Measurements from ENCODE around the gene KIF14.
A peak's percentile ranks its signal among the peaks of the same experiment; 100 is the strongest.
"Not testable (repeated sequence)": the region's sequence is repeated elsewhere in the genome, so short reads cannot be mapped to it uniquely, and the experiment has no call there.

Gene KIF14

DNA sequence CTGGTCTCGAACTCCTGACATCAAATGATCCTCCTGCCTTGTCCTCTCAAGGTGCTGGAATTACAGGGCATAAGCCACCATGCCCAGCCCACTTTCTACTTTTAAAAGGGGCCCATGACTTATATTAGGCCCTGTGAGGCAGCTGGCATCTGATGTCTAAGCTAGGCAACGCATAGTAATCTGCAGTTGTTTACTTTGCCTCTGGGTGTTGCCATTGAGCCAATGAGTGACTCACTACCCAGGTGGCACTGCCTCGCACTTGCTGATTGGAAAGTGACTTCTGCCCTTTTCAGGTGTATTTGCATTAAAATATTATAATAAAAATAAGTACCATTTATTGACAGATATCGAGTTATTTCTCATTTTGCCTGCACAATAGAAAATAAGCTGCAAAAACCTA, 84.9 kb downstream of the KIF14 start:
- no peak for DNase-seq

GRCh38 chr1:200530623-200531261, 89.8 kb downstream of the KIF14 start:
- no peak for DNase-seq

DNA sequence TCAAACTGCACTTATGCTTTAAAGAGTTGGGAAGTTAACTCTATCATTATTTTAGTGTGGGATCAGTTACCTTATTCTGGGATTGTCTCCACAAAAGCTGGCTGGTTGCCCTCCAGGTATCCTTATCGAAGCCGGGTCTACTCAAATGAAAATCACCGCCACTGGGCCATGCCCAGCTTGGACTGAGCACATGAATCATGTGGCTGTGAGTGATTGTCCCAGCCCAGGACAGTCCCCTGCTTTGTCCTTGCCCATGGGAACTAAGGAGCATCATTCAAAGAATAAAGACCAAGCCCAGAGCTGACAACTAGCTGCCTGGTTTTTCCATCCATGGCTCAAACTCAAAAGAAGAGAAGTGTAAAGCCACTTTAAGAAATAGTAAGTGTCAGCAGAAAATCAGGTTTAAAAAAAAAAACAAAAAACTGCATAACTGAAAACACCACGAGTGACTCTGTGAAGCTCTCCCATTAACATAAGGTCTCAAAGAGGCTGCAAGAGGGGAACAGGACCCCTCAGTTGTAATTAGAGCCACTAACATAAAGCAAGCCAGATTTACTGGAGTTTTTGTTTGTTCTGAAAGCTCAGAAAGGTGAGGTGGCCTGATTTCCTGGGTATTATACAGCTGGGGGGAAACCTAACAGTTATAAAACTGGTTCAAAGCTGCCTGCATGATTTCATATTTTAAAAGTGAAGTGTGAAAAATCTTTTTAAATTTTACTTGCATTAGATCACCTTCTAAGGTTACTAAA, 91.5 kb downstream of the KIF14 start:
- DNase-seq = no peak

GRCh38 chr1:200527670-200528069, 92.9 kb downstream of the KIF14 start:
- DNase-seq = no peak

- DNase-seq = no peak
These were observed 93.6 kb downstream of the KIF14 start for GRCh38 chr1:200526709-200527612.

GRCh38 chr1:200525090-200525987, 95.2 kb downstream of the KIF14 start:
- no peak for DNase-seq

DNA sequence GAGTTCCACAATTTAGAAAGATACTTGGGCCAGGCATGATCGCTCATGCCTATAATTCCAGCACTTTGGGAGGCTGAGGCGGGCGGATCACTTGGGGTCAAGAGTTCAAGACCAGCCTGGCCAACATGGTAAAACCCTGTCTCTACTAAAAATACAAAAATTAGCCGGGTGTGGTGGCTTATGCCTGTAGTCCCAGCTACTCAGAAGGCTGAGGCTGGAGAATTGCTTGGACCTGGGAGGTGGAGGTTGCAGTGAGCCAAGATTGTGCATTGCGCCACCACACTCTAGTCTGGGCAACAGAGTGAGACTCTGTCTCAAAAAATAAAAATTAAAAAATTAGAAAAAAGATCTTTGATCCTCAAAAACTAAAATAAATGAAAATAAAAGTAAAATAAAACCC, 96.0 kb downstream of the KIF14 start:
- DNase-seq = not testable (repeated sequence)

- DNase-seq = no peak
These were observed 96.5 kb downstream of the KIF14 start for GRCh38 chr1:200524092-200524491.

DNA sequence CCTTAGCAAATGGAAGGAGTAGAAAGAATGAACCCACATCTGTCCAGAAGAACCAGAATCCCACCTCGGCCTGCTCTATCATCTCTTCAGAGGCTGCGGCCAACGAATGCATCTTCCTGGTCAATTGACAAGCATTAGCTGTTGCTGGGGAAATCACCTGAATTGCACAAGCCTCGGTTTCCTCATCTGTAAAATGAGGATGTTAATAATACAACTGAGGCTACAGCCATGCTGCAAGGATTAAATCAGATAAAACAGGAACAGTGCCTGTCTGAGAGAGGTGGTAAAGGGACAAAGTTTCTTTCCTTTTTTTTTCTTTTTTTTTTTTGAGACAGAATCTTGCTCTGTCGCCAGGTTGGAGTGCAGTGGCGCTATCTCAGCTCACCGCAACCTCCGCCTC, 99.8 kb downstream of the KIF14 start:
- DNase-seq = no peak

- DNase-seq = no peak
These were observed 102.0 kb downstream of the KIF14 start for GRCh38 chr1:200518524-200518923.

- DNase-seq = no peak
These were observed 108.4 kb downstream of the KIF14 start for GRCh38 chr1:200512191-200512590.

DNA sequence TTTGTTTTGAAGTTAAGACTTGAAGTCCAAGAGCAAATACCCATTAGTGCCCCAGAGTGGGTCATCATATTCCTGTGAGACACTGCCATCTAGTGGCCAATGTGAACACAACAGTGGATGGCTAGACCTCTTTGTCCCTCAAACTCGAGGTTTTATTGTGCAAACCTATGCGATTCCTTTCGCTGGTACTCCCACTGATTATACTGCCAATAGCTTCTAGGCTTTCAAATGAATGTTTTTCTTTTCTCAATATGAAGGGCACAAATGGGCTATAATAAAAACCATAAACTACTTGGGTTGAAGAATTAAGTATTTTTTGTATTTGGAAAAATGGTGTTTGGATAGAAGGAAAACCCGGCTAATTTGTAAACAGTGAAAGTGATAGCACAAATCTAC, 110.3 kb downstream of the KIF14 start:
- DNase-seq = peak; percentile 73

GRCh38 chr1:200506471-200506870, 114.1 kb downstream of the KIF14 start:
- DNase-seq = no peak

GRCh38 chr1:200505257-200505656, 115.3 kb downstream of the KIF14 start:
- no peak for DNase-seq

Data from NCI-H2107 (cell line).